Loucy (cell line): Measurements from ENCODE around the gene PGS1.

Source experiments
- H2AFZ ChIP-seq: fragments of 200-600 bp; sonication (generic); 2 replicates; pipeline ENCODE4 v1.6.0; 2016; ENCODE audit warnings: antibody characterized with exemption, mild to moderate bottlenecking, low read length, moderate library complexity
- H3F3A ChIP-seq: fragments of 200-600 bp; 2 replicates; pipeline ENCODE4 v1.6.0; 2016; ENCODE audit warnings: antibody characterized with exemption, low read depth, mild to moderate bottlenecking
- H3K27me3 ChIP-seq: fragments of 200-600 bp; sonication (generic); 2 replicates; pipeline ENCODE4 v1.6.1; 2014; ENCODE audit warnings: low read length, mild to moderate bottlenecking; ENCODE audit not compliant: insufficient read depth, poor library complexity, severe bottlenecking
- H3K36me3 ChIP-seq: fragments of 200-600 bp; sonication (generic); 2 replicates; pipeline ENCODE4 v1.6.1; 2016; ENCODE audit warnings: low read length; ENCODE audit not compliant: insufficient read depth
- H3K4me1 ChIP-seq: fragments of 200-600 bp; sonication (generic); 2 replicates; pipeline ENCODE4 v1.5.1; 2014; ENCODE audit warnings: low read length, mild to moderate bottlenecking; ENCODE audit not compliant: insufficient read depth, poor library complexity, severe bottlenecking
- H3K4me2 ChIP-seq: fragments of 200-600 bp; sonication (generic); 2 replicates; pipeline ENCODE4 v1.6.0; 2014; ENCODE audit warnings: antibody characterized with exemption, low read length, low read depth, mild to moderate bottlenecking; ENCODE audit not compliant: poor library complexity, severe bottlenecking
- H3K4me3 ChIP-seq: fragments of 200-600 bp; sonication (generic); 2 replicates; pipeline ENCODE4 v1.5.1; 2014; ENCODE audit warnings: low read length, mild to moderate bottlenecking, mixed read lengths; ENCODE audit not compliant: poor library complexity, severe bottlenecking
- H3K79me2 ChIP-seq: fragments of 200-600 bp; sonication (generic); 2 replicates; pipeline ENCODE4 v1.6.1; 2014; ENCODE audit warnings: low read length; ENCODE audit not compliant: insufficient read depth
- H3K9ac ChIP-seq: fragments of 200-600 bp; sonication (generic); 2 replicates; pipeline ENCODE4 v1.6.0; 2014; ENCODE audit warnings: mild to moderate bottlenecking, low read depth, low read length, moderate library complexity; ENCODE audit not compliant: poor library complexity, severe bottlenecking
- H3K9me2 ChIP-seq: fragments of 200-600 bp; sonication (generic); replicated peaks from 2 replicates; pipeline ENCODE4 v1.6.1; 2016; ENCODE audit warnings: low read depth, low read length, mixed read lengths
- H3K9me3 ChIP-seq: fragments of 200-600 bp; sonication (generic); 2 replicates; pipeline ENCODE4 v1.6.1; 2014; ENCODE audit warnings: mild to moderate bottlenecking, antibody characterized with exemption, low read length, low read depth; ENCODE audit not compliant: insufficient read depth
- H4K20me1 ChIP-seq: fragments of 200-600 bp; sonication (generic); 2 replicates; pipeline ENCODE4 v1.6.0; 2014; ENCODE audit warnings: antibody characterized with exemption, low read length, mild to moderate bottlenecking; ENCODE audit not compliant: insufficient read depth, poor library complexity, severe bottlenecking
- CTCF ChIP-seq: fragments of 200-600 bp; sonication (generic); conservative IDR thresholded peaks from 2 replicates; pipeline ENCODE4 v1.5.1; 2014; ENCODE audit warnings: mild to moderate bottlenecking, antibody characterized with exemption, low read length
- EZH2phosphoT487 ChIP-seq: fragments of 200-600 bp; IDR thresholded peaks from 2 replicates; pipeline ENCODE4 v1.6.1; 2018; ENCODE audit warnings: antibody characterized with exemption, mild to moderate bottlenecking, moderate library complexity, borderline replicate concordance

PGS1 gene

DNA sequence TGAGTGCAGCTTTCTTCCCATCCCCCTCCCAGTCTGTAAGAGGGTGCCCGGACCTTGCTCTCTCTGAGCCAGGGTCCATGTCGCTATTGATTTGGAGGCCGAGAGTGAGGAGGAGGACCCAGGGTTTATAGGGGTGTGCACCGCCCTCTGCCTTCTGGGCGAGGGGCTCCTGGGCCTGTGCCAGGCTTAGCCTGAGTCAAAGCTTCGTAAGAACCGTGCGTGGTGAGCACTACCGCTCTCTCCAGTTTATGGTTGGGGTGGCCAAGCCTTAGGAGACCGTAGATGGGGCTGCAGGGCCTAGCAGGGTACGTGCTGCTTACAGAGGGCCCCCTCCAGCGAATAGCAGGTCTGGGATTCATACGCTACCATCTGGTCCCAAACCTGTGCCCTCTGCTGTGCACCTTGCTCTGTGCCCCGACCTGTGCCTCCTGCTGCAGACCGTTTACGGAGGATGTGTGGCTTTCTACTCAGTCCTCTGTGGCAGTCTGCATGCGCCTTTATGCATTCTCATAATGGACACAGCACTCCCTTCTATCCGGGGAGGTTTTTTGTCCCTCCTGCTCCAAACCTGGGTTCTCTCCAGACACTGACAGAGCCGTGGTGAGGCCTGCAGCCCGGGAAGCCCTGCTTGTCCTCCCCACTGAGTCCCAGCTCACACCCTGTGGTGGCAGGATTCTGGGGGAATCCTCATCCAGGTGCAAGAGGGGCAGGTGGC is 54.7 kb downstream of the PGS1 start:
- Histone ChIP-seq H3K36me3 (peaks cover 11% of the 10 kb centered on the region; the same call in 1 of the 2 replicates), H3K79me2 (no peaks in the 10 kb centered on the region), H3K4me2 (no peak overlapping the region), H3K4me1 (no peaks in the 10 kb centered on the region), H2AFZ (no peak overlapping the region), H3K9ac (no peak overlapping the region), H3K9me2 (no peaks in the 10 kb centered on the region), H3K4me3 (no peak overlapping the region), H3K27me3 (no peaks in the 10 kb centered on the region), H3K9me3 (no peaks in the 10 kb centered on the region), H4K20me1 (no peaks in the 10 kb centered on the region), H3F3A (no peaks in the 10 kb centered on the region)
- TF ChIP-seq CTCF = no peak
- TF ChIP-seq EZH2phosphoT487 = no peak

DNA sequence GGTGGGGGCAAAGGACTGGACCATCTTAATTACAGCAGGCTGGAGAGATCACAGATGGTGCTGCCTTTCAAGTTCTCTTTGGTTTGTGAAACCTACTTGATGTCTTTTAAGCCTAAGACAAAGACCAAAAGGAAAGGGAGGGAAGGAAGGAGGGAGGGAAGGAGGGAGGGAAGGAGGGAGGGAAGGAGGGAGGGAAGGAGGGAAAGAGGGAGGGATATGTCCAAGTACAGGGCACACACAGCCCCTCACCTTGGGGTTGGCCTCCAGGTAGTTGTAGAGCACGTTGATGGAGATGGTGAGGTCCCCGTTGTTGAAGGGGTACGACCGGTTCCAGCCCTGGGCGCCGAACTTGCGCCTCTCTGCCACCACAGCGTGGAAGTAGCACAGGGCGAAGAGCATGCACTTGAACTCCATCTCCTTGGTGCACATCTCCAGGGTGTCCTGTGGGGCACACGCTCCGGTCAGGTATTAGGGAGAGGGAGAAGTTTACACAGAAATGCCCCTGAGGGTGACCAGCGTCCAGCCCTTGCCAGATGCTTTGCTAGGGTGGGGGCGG is 55.4 kb downstream of the PGS1 start:
- Histone ChIP-seq H3K9ac (no peak overlapping the region), H3K4me3 (no peak overlapping the region), H2AFZ (no peak overlapping the region), H3K4me1 (no peaks in the 10 kb centered on the region), H3K36me3 (peaks cover 9% of the 10 kb centered on the region; the same call in 1 of the 2 replicates), H3K79me2 (no peaks in the 10 kb centered on the region), H4K20me1 (no peaks in the 10 kb centered on the region), H3K9me3 (no peaks in the 10 kb centered on the region), H3K27me3 (no peaks in the 10 kb centered on the region), H3F3A (no peaks in the 10 kb centered on the region), H3K9me2 (no peaks in the 10 kb centered on the region), H3K4me2 (no peak overlapping the region)
- TF ChIP-seq EZH2phosphoT487 (no peak), CTCF (no peak)

DNA sequence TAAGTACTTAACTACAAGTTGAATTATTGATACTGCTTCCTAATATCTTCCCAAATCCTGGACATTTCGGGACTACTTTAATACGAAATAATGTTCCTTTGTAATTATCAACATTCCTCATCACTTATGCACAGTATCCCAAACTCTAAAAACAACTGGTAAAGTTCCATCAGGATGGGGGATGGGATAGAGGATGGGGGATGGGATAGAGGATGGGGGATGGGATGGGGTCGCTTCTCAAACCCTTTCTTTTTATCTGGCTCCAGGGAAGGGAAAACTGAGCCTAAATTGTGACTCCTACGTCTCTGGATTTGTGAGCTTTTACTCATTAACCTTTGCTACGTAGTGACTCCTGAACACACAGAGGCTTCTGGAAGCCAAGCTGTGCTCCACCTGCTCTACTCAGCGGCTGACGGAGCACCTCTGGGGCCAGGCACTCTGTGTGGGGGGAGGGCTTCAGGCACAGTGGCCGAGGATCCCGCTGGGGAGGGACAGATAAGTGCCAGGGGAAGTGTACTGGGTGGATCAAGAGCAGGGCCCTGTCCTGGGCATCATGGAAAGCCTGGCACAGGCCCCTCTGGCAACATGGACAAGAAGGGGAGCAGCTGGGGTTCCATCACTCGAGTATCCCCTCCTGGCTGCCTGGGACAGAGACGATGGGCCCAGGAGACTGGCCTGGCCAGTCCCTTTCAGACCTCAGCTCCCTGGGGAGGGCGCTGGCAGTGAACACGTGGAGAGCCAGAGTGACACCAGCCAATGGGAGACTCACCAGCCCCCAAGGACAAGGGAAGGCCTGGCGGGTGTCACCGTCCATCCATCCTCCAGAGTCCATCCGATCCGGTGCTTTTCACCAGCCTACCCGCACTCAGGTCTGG is 56.2 kb downstream of the PGS1 start:
- Histone ChIP-seq H3K4me1 (no peaks in the 10 kb centered on the region), H4K20me1 (no peaks in the 10 kb centered on the region), H3K4me2 (no peak overlapping the region), H2AFZ (no peak overlapping the region), H3K27me3 (no peaks in the 10 kb centered on the region), H3F3A (no peaks in the 10 kb centered on the region), H3K36me3 (peaks cover 1% of the 10 kb centered on the region; the same call in 1 of the 2 replicates), H3K4me3 (no peak overlapping the region), H3K9ac (no peak overlapping the region), H3K9me3 (no peaks in the 10 kb centered on the region), H3K9me2 (no peaks in the 10 kb centered on the region), H3K79me2 (no peaks in the 10 kb centered on the region)
- no peak for TF ChIP-seq EZH2phosphoT487
- no peak for TF ChIP-seq CTCF
